Hepatocyte (in vitro differentiated cells): ENCODE measurements around the gene FBXO46. TPM values are rescaled to one million over a fixed set of nuclear protein-coding genes. Genes with fewer than 3 reads are reported as not detected.

Experiments
- DNase-seq: peaks from one replicate; pipeline ENCODE4 v3.0.0-alpha.2; 2016; ENCODE audit warnings: low spot score
- H2AFZ ChIP-seq: fragments of 200-600 bp; sonication (generic); 2 replicates; pipeline ENCODE4 v1.6.0; 2016; ENCODE audit warnings: antibody characterized with exemption, mild to moderate bottlenecking
- H3K27ac ChIP-seq: fragments of 200-600 bp; sonication (generic); 2 replicates; pipeline ENCODE4 v1.5.1; 2016; ENCODE audit warnings: mild to moderate bottlenecking
- H3K27me3 ChIP-seq: fragments of 200-600 bp; sonication (generic); 2 replicates; pipeline ENCODE4 v1.6.1; 2016
- H3K36me3 ChIP-seq: fragments of 200-600 bp; sonication (generic); replicated peaks from 2 replicates; pipeline ENCODE4 v1.5.1; 2016; ENCODE audit warnings: low read depth; ENCODE audit not compliant: insufficient read depth
- H3K4me1 ChIP-seq: fragments of 200-600 bp; sonication (generic); 2 replicates; pipeline ENCODE4 v1.5.1; 2016; ENCODE audit warnings: mild to moderate bottlenecking, moderate library complexity; ENCODE audit not compliant: insufficient read depth
- H3K4me2 ChIP-seq: fragments of 200-600 bp; sonication (generic); 2 replicates; pipeline ENCODE4 v1.6.0; 2016
- H3K4me3 ChIP-seq: fragments of 200-600 bp; sonication (generic); 2 replicates; pipeline ENCODE4 v1.5.1; 2016; ENCODE audit warnings: mild to moderate bottlenecking
- H3K79me2 ChIP-seq: fragments of 200-600 bp; sonication (generic); 2 replicates; pipeline ENCODE4 v1.6.0; 2017; ENCODE audit warnings: mild to moderate bottlenecking
- H3K9me2 ChIP-seq: fragments of 200-600 bp; sonication (generic); replicated peaks from 2 replicates; pipeline ENCODE4 v1.6.0; 2017; ENCODE audit warnings: mild to moderate bottlenecking; ENCODE audit not compliant: insufficient read depth
- H3K9me3 ChIP-seq: fragments of 200-600 bp; sonication (generic); 2 replicates; pipeline ENCODE4 v1.5.1; 2016; ENCODE audit warnings: low read depth, mild to moderate bottlenecking
- H4K20me1 ChIP-seq: fragments of 200-600 bp; sonication (generic); 2 replicates; pipeline ENCODE4 v1.6.0; 2016; ENCODE audit warnings: mild to moderate bottlenecking; ENCODE audit not compliant: insufficient read depth, poor library complexity, severe bottlenecking
- CTCF ChIP-seq: fragments of 200-600 bp; sonication (generic); IDR thresholded peaks from 2 replicates; pipeline ENCODE4 v1.5.1; 2016; ENCODE audit warnings: antibody characterized with exemption, mild to moderate bottlenecking; ENCODE audit not compliant: poor library complexity
- EZH2 ChIP-seq: fragments of 200-600 bp; sonication (generic); IDR thresholded peaks from 2 replicates; pipeline ENCODE4 v1.6.1; 2016; ENCODE audit warnings: antibody characterized with exemption, mild to moderate bottlenecking, borderline replicate concordance
- EZH2phosphoT487 ChIP-seq: fragments of 200-600 bp; sonication (generic); IDR thresholded peaks from one replicate; pipeline ENCODE4 v1.6.1; 2018; ENCODE audit warnings: antibody characterized with exemption, mild to moderate bottlenecking, low read depth, moderate library complexity; ENCODE audit not compliant: unreplicated experiment, severe bottlenecking
- WGBS: methylation state at CpG from one replicate; pipeline ENCODE4 v1.1.6; 2016; ENCODE audit warnings: low lambda C conversion rate; ENCODE audit errors: missing lambda C conversion rate; 5-methylcytosine and 5-hydroxymethylcytosine counted together
- polyA plus RNA-seq: library from polyadenylated mRNA; unstranded; fragments of >200 nt; fragmentation: Nextera tagmentation; extraction: Ambion mirVana; gene quantifications from 2 replicates; pipeline ENCODE4 v1.2.1, GENCODE V29; 2016
- total RNA-seq: library from RNA; depleted of rRNA; stranded (reverse); fragments of >200 nt; gene quantifications from 2 replicates; pipeline ENCODE4 v1.2.3, GENCODE V29; 2014

FBXO46 gene
- total and polyA plus RNA-seq, 2 experiments from 2014 or later, result 7.5 to 14.8 TPM

- Histone ChIP-seq H3K9me2 (no peaks in the 10 kb centered on the region), H3K79me2 (no peaks in the 10 kb centered on the region), H3K4me2 (no peak overlapping the region), H3K4me1 (peaks cover 3% of the 10 kb centered on the region), H3K27ac (no peak overlapping the region), H2AFZ (no peak overlapping the region), H3K9me3 (no peaks in the 10 kb centered on the region), H3K27me3 (no peaks in the 10 kb centered on the region), H3K36me3 (no peaks in the 10 kb centered on the region), H3K4me3 (no peak overlapping the region), H4K20me1 (no peaks in the 10 kb centered on the region)
- no peak for DNase-seq
- TF ChIP-seq EZH2phosphoT487 (no peak), CTCF (no peak), EZH2 (no peak)
- WGBS, result 90% methylated on average over 9 of the region's 9 CpGs
These were observed 28.2 kb upstream of the FBXO46 start for GRCh38 chr19:45758921-45759320.

GRCh38 chr19:45757695-45758094, 27.0 kb upstream of the FBXO46 start:
- no peaks in the 10 kb centered on the region for H3K79me2 ChIP-seq
- H3K9me2 ChIP-seq, result no peaks in the 10 kb centered on the region
- H3K36me3 ChIP-seq, result no peaks in the 10 kb centered on the region
- H3K4me2 ChIP-seq, result no peak overlapping the region
- DNase-seq, result no peak
- no peaks in the 10 kb centered on the region for H3K27me3 ChIP-seq
- no peak for TF ChIP-seq EZH2phosphoT487
- no peak for TF ChIP-seq EZH2
- no peak for TF ChIP-seq CTCF
- no peaks in the 10 kb centered on the region for H4K20me1 ChIP-seq
- H2AFZ ChIP-seq, result no peak overlapping the region
- no peaks in the 10 kb centered on the region for H3K4me1 ChIP-seq
- H3K9me3 ChIP-seq, result no peaks in the 10 kb centered on the region
- WGBS, result 75% methylated on average over 9 of the region's 9 CpGs
- no peak overlapping the region for H3K4me3 ChIP-seq
- no peak overlapping the region for H3K27ac ChIP-seq

- H3K4me1 ChIP-seq, result no peaks in the 10 kb centered on the region
- H3K79me2 ChIP-seq, result no peaks in the 10 kb centered on the region
- H3K9me2 ChIP-seq, result no peaks in the 10 kb centered on the region
- H4K20me1 ChIP-seq, result no peaks in the 10 kb centered on the region
- WGBS, result 96% methylated on average over 8 of the region's 8 CpGs
- H3K4me2 ChIP-seq, result no peak overlapping the region
- H3K27ac ChIP-seq, result no peak overlapping the region
- H3K27me3 ChIP-seq, result no peaks in the 10 kb centered on the region
- H3K4me3 ChIP-seq, result no peak overlapping the region
- no peak overlapping the region for H2AFZ ChIP-seq
- H3K36me3 ChIP-seq, result no peaks in the 10 kb centered on the region
- no peak for DNase-seq
- TF ChIP-seq EZH2 (no peak), EZH2phosphoT487 (no peak), CTCF (no peak)
- no peaks in the 10 kb centered on the region for H3K9me3 ChIP-seq
These were observed 23.6 kb upstream of the FBXO46 start for GRCh38 chr19:45754323-45754722.

- no peaks in the 10 kb centered on the region for H3K9me3 ChIP-seq
- no peak overlapping the region for H2AFZ ChIP-seq
These were observed 22.9 kb upstream of the FBXO46 start for GRCh38 chr19:45753548-45753947.

More at GRCh38 chr19:45753548-45753947, 22.9 kb upstream of the FBXO46 start:
- no peak overlapping the region for H3K27ac ChIP-seq
- no peak overlapping the region for H3K4me2 ChIP-seq
- H3K79me2 ChIP-seq, result no peaks in the 10 kb centered on the region
- TF ChIP-seq CTCF (peak; percentile 7), EZH2phosphoT487 (no peak)
- no peaks in the 10 kb centered on the region for H3K27me3 ChIP-seq
- no peaks in the 10 kb centered on the region for H3K4me1 ChIP-seq
- no peak overlapping the region for H3K4me3 ChIP-seq
- no peaks in the 10 kb centered on the region for H4K20me1 ChIP-seq
- no peaks in the 10 kb centered on the region for H3K9me2 ChIP-seq
- no peak for DNase-seq
- WGBS, result 69% methylated on average over 6 of the region's 6 CpGs
- no peaks in the 10 kb centered on the region for H3K36me3 ChIP-seq
